ENCODE data around the gene TRAPPC8. TPM values are rescaled to one million over a fixed set of nuclear protein-coding genes. Genes with fewer than 3 reads are reported as not detected.
"Not testable (repeated sequence)": the region's sequence is repeated elsewhere in the genome, so short reads cannot be mapped to it uniquely, and the experiment has no call there.

TRAPPC8 gene
- total RNA-seq, 1 donor from 2014 or later = 31.5 TPM

DNA sequence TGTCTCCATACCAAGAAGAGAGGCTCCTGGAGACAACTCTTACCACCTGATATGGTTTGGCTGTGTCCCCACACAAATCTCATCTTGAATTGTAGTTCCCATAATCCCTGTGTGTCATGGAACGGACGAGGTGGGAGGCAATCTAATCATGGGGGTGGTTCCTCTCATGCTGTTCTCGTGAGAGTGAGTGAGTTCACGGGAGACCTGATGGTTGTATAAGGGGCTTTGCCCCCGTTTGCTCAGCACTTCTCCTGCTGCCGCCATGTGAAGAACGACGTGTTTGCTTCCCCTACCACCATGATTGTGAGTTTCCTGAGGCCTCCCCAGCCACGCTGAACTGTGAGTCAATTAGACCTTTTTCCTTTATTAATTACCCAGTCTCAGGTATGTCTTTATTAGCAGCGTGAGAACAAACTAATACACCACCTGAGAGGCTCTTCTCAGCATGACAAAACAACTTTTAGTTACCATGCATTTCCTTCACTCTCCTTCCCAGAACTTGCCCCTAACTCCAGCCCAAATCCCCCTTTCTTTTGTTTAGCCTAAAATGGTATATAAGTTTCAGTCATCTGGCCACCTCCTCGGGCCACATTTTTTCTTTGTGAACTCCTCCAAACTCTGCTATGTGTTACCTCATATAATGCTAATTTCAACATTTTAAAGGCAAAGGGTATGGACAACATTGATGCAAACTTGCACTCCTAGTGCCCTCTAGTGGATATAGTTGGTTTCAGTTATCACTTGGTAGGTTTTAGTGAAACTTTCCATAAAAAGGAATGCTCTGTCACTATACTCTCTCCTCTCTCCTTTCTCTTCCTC, 123.6 kb downstream of the TRAPPC8 start:
- no peaks in the 10 kb centered on the region for H3K4me1 ChIP-seq (ENCODE audit: insufficient read depth, low read length)
- no peaks in the 10 kb centered on the region for H3K36me3 Mint-ChIP-seq (ENCODE audit: low read depth, unreplicated experiment)
- H3K27me3 ChIP-seq (ENCODE audit: insufficient read depth, low read length) = peaks cover 2% of the 10 kb centered on the region
- no peak overlapping the region for H3K4me3 Mint-ChIP-seq (ENCODE audit: unreplicated experiment)
- H3K9ac ChIP-seq (ENCODE audit: low read length) = no peak overlapping the region
- no peak overlapping the region for H2AFZ ChIP-seq (ENCODE audit: low read depth, low read length)
- no peaks in the 10 kb centered on the region for H3K9me3 ChIP-seq (ENCODE audit: insufficient read depth, low read depth, low read length)
- no peak overlapping the region for H3K4me2 ChIP-seq (ENCODE audit: low read length)
- H3K4me3 ChIP-seq (ENCODE audit: insufficient read depth, low read depth, low read length) = no peak overlapping the region
- no peak for FAIRE-seq
- TF ChIP-seq, protein P1, sequence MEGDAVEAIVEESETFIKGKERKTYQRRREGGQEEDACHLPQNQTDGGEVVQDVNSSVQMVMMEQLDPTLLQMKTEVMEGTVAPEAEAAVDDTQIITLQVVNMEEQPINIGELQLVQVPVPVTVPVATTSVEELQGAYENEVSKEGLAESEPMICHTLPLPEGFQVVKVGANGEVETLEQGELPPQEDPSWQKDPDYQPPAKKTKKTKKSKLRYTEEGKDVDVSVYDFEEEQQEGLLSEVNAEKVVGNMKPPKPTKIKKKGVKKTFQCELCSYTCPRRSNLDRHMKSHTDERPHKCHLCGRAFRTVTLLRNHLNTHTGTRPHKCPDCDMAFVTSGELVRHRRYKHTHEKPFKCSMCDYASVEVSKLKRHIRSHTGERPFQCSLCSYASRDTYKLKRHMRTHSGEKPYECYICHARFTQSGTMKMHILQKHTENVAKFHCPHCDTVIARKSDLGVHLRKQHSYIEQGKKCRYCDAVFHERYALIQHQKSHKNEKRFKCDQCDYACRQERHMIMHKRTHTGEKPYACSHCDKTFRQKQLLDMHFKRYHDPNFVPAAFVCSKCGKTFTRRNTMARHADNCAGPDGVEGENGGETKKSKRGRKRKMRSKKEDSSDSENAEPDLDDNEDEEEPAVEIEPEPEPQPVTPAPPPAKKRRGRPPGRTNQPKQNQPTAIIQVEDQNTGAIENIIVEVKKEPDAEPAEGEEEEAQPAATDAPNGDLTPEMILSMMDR (IDR thresholded peaks at IDR 0.05; ENCODE audit: insufficient read depth, low read depth, low read length) = peak; percentile 79
- TF ChIP-seq EZH2 (IDR thresholded peaks at IDR 0.05; ENCODE audit: insufficient read depth, low read length) = no peak
- no peaks in the 10 kb centered on the region for H4K20me1 ChIP-seq (ENCODE audit: insufficient read depth, low read length)
- H3K27me3 Mint-ChIP-seq (ENCODE audit: low read depth, unreplicated experiment) = no peaks in the 10 kb centered on the region
- H3K36me3 ChIP-seq (ENCODE audit: insufficient read depth, low read length) = no peaks in the 10 kb centered on the region
- peak; percentile 14 for DNase-seq (ENCODE audit: low read depth)
- H3K27ac ChIP-seq (ENCODE audit: low read depth, low read length) = no peak overlapping the region
- peaks cover 3% of the 10 kb centered on the region for H3K4me1 Mint-ChIP-seq (ENCODE audit: low read depth, unreplicated experiment)
- H3K79me2 ChIP-seq (ENCODE audit: insufficient read depth, low read length) = no peaks in the 10 kb centered on the region
- no peaks in the 10 kb centered on the region for H3K9me3 Mint-ChIP-seq (ENCODE audit: unreplicated experiment)
- no peak overlapping the region for H3K27ac Mint-ChIP-seq (ENCODE audit: unreplicated experiment)

DNA sequence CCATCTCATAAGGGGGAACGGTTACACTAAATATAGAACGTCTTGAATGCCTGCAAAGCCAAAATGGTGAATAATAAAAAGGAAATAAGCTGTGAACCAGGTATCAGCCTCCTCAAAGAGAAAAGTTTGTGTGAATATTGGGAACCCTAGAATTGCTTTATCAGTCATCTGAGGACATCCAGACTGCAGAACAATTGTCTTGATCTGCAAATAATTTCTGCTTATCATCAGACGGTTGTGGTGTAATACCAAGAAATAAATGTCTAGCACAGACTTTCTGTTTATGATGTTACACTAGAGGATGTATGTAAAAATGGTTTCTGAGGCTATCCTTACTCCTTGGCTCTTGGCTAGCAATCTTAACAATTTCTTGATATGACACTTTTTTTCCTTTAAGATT, 128.8 kb downstream of the TRAPPC8 start:
- no peaks in the 10 kb centered on the region for H3K36me3 ChIP-seq (ENCODE audit: insufficient read depth, low read length)
- H3K27ac ChIP-seq (ENCODE audit: low read depth, low read length) = no peak overlapping the region
- no peak overlapping the region for H3K9ac ChIP-seq (ENCODE audit: low read length)
- no peaks in the 10 kb centered on the region for H3K9me3 ChIP-seq (ENCODE audit: insufficient read depth, low read depth, low read length)
- peaks cover 3% of the 10 kb centered on the region for H3K27me3 ChIP-seq (ENCODE audit: insufficient read depth, low read length)
- no peak overlapping the region for H3K4me3 ChIP-seq (ENCODE audit: insufficient read depth, low read depth, low read length)
- DNase-seq (ENCODE audit: low read depth) (no peak), FAIRE-seq (no peak)
- no peak overlapping the region for H3K27ac Mint-ChIP-seq (ENCODE audit: unreplicated experiment)
- no peaks in the 10 kb centered on the region for H3K4me1 Mint-ChIP-seq (ENCODE audit: low read depth, unreplicated experiment)
- H3K4me1 ChIP-seq (ENCODE audit: insufficient read depth, low read length) = no peaks in the 10 kb centered on the region
- no peaks in the 10 kb centered on the region for H3K36me3 Mint-ChIP-seq (ENCODE audit: low read depth, unreplicated experiment)
- H3K4me3 Mint-ChIP-seq (ENCODE audit: unreplicated experiment) = no peak overlapping the region
- TF ChIP-seq EZH2 (IDR thresholded peaks at IDR 0.05; ENCODE audit: insufficient read depth, low read length) = no peak
- TF ChIP-seq, protein P1 (IDR thresholded peaks at IDR 0.05; ENCODE audit: insufficient read depth, low read depth, low read length) = no peak
- H3K4me2 ChIP-seq (ENCODE audit: low read length) = no peak overlapping the region
- H2AFZ ChIP-seq (ENCODE audit: low read depth, low read length) = no peak overlapping the region
- H4K20me1 ChIP-seq (ENCODE audit: insufficient read depth, low read length) = no peaks in the 10 kb centered on the region
- H3K27me3 Mint-ChIP-seq (ENCODE audit: low read depth, unreplicated experiment) = no peaks in the 10 kb centered on the region
- H3K9me3 Mint-ChIP-seq (ENCODE audit: unreplicated experiment) = peaks cover 5% of the 10 kb centered on the region
- H3K79me2 ChIP-seq (ENCODE audit: insufficient read depth, low read length) = no peaks in the 10 kb centered on the region

DNA sequence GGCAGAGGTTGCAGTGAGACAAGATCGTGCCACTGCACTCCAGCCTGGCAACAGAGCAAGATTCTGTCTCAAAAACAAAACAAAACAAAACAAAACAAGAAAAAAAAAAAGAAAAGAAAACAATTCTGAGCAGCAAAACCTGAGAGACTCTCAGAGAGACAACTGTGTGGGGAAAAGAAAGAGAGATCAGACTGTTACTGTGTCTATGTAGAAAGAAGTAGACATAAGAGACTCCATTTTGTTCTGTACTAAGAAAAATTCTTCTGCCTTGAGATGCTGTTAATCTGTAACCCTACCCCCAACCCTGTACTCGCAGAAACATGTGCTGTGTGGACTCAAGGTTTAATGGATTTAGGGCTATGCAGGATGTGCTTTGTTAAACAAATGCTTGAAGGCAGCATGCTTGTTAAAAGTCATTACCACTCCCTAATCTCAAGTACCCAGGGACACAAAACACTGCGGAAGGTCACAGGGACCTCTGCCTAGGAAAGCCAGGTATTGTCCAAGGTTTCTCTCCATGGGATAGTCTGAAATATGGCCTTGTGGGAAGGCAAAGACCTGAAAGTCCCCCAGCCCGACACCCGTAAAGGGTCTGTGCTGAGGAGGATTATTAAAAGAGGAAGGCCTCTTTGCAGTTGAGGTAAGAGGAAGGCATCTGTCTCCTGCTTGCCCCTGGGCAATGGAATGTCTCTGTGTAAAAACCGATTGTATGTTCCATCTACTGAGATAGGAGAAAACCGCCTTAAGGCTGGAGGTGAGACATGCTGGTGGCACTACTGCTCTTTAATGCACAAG, 132.4 kb downstream of the TRAPPC8 start:
- not testable (repeated sequence) for H3K9me3 Mint-ChIP-seq (ENCODE audit: unreplicated experiment); H3K4me1 ChIP-seq (ENCODE audit: insufficient read depth, low read length); H3K79me2 ChIP-seq (ENCODE audit: insufficient read depth, low read length); H3K4me3 ChIP-seq (ENCODE audit: insufficient read depth, low read depth, low read length); H3K4me3 Mint-ChIP-seq (ENCODE audit: unreplicated experiment); H2AFZ ChIP-seq (ENCODE audit: low read depth, low read length); H3K27me3 Mint-ChIP-seq (ENCODE audit: low read depth, unreplicated experiment); H3K9ac ChIP-seq (ENCODE audit: low read length); H3K9me3 ChIP-seq (ENCODE audit: insufficient read depth, low read depth, low read length); H3K27ac ChIP-seq (ENCODE audit: low read depth, low read length); H3K4me1 Mint-ChIP-seq (ENCODE audit: low read depth, unreplicated experiment); DNase-seq (ENCODE audit: low read depth); H3K27me3 ChIP-seq (ENCODE audit: insufficient read depth, low read length); H3K36me3 Mint-ChIP-seq (ENCODE audit: low read depth, unreplicated experiment); H4K20me1 ChIP-seq (ENCODE audit: insufficient read depth, low read length); H3K27ac Mint-ChIP-seq (ENCODE audit: unreplicated experiment); FAIRE-seq; H3K36me3 ChIP-seq (ENCODE audit: insufficient read depth, low read length); H3K4me2 ChIP-seq (ENCODE audit: low read length)

DNA sequence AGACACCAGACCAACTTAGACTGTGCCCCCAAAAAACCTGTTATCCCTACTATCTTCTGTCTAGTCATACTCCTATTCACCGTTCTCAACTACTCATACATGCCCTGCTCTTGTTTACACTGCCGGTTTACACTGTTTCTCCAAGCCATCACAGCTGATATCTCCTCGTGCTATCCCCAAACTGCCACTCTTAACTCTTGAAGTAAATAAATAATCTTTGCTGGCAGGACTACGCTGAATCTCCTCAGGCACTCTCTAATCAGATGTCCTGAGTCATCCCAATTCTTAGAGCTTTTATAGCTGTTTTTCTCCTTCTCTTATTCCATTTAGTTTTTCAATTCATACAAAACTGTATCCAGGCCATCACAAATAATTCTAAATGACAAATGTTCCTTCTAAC, 133.9 kb downstream of the TRAPPC8 start:
- H3K4me3 ChIP-seq (ENCODE audit: insufficient read depth, low read depth, low read length); H3K27me3 ChIP-seq (ENCODE audit: insufficient read depth, low read length); H3K36me3 ChIP-seq (ENCODE audit: insufficient read depth, low read length); H3K27ac Mint-ChIP-seq (ENCODE audit: unreplicated experiment); H3K4me3 Mint-ChIP-seq (ENCODE audit: unreplicated experiment); H3K27me3 Mint-ChIP-seq (ENCODE audit: low read depth, unreplicated experiment); H2AFZ ChIP-seq (ENCODE audit: low read depth, low read length); H3K79me2 ChIP-seq (ENCODE audit: insufficient read depth, low read length); H3K9me3 ChIP-seq (ENCODE audit: insufficient read depth, low read depth, low read length); H3K9ac ChIP-seq (ENCODE audit: low read length); FAIRE-seq; H3K4me1 ChIP-seq (ENCODE audit: insufficient read depth, low read length); H4K20me1 ChIP-seq (ENCODE audit: insufficient read depth, low read length); H3K4me2 ChIP-seq (ENCODE audit: low read length); DNase-seq (ENCODE audit: low read depth); H3K27ac ChIP-seq (ENCODE audit: low read depth, low read length); H3K36me3 Mint-ChIP-seq (ENCODE audit: low read depth, unreplicated experiment); H3K4me1 Mint-ChIP-seq (ENCODE audit: low read depth, unreplicated experiment); H3K9me3 Mint-ChIP-seq (ENCODE audit: unreplicated experiment): not testable (repeated sequence)
